GM12864 (cell line): Measurements from ENCODE around the gene TUB.

Experiments used
- DNase-seq: peaks from one replicate; pipeline ENCODE4 v3.0.0-alpha.2; 2011; ENCODE audit warnings: low read depth
- H3K4me3 ChIP-seq: 2 replicates; pipeline ENCODE4 v1.5.1; 2011; ENCODE audit warnings: mild to moderate bottlenecking, low read depth, low read length, control low read depth
- TF ChIP-seq, protein P1 (sequence below): IDR thresholded peaks from 2 replicates; pipeline ENCODE4 v1.5.1; 2011; ENCODE audit warnings: low read depth, mild to moderate bottlenecking, moderate library complexity, low read length, control low read depth, inconsistent platforms; ENCODE audit errors: missing control alignments

The TUB gene

DNA sequence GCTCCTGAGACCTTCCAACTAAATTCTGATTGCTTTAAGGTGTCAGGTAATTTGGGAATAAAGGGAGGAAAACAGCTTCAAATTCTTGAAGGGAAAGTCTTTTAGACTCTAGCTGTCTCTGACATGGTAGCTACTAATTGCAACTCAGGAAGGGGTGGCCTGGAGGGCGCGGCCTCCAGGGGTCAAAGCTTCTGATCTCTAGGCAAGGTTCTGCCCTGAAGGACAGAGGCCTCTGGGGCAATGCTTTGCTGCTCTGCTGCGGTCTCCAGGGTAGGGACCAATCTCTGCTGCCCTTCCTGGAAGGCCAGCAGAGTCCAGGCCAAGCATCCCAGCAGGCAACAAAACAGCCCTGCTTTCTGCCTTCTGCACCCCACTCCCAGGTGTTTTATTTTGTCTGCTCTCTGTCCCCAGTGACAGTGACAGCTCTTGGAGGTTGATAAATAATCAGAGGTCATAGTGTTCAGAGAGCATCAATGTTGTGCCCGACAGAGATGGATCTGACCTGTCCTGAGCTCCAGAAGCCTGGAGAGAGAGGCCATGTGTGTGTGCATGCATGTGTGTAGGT lies 1.8 kb upstream of the TUB start:
- no peak overlapping the region for H3K4me3 ChIP-seq
- TF ChIP-seq, protein P1, sequence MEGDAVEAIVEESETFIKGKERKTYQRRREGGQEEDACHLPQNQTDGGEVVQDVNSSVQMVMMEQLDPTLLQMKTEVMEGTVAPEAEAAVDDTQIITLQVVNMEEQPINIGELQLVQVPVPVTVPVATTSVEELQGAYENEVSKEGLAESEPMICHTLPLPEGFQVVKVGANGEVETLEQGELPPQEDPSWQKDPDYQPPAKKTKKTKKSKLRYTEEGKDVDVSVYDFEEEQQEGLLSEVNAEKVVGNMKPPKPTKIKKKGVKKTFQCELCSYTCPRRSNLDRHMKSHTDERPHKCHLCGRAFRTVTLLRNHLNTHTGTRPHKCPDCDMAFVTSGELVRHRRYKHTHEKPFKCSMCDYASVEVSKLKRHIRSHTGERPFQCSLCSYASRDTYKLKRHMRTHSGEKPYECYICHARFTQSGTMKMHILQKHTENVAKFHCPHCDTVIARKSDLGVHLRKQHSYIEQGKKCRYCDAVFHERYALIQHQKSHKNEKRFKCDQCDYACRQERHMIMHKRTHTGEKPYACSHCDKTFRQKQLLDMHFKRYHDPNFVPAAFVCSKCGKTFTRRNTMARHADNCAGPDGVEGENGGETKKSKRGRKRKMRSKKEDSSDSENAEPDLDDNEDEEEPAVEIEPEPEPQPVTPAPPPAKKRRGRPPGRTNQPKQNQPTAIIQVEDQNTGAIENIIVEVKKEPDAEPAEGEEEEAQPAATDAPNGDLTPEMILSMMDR, result no peak
- DNase-seq, result no peak

DNA sequence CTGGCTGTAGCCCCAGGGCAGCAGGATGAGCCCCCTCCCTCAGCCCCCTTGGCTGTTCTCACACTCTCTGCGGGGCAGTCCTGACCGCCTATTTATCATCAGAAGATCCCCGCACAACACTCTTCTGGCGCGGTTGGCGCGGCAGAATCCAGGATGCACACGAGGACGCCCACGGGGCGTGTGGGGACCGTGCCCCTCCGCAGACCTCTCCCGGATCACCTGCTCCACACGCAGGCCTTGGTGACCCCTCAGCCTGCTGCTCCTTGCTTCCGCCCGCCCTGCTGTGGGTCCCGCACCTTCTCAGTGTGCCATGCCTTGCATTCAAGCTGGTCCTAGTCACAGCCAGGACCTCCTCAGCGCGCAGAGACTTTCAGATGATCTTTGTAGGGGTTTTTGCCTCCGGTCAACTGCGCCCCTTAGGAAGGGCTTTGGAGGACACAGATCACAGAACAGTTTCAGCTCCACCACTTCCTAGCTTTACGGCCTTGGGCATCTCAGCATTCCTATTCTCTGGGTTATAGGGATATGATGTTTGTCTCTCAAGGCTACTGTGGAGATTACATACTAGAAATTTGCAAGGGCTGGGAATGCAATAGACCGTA lies 841 bp upstream of the TUB start:
- H3K4me3 ChIP-seq, result no peak overlapping the region
- TF ChIP-seq, protein P1, result no peak
- DNase-seq, result no peak

DNA sequence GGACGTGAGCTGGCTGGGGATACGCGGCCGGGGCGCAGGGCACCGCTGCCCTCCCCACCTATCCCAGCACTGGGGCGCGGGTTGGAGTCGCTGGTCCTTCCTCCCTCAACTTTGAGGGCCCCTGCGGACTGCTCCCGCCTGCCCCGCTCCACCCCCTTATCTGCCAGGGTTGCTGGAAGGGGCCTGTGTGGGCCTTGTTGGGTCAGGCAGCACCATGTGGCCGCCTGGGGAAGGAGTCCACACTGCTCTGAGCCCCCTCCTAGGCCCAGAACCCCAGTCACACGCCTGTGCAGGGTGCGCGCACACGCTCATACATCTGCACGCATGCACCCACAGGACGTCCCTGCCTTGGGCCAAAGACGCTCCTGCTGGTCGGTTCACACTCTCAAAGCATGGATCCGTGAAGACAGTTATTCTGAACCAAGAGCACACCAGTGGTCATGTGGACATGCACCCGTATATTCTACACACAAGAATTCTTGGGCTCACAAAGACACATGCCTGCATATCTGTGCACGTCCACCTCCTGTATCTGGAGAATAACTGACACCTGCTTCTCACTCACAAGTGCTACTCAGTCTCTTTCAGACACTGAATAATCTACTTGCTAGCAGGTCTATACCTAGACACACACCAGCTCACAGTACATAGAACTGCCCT lies 710 bp downstream of the TUB start:
- H3K4me3 ChIP-seq, result no peak overlapping the region
- DNase-seq, result no peak
- TF ChIP-seq, protein P1, result no peak

DNA sequence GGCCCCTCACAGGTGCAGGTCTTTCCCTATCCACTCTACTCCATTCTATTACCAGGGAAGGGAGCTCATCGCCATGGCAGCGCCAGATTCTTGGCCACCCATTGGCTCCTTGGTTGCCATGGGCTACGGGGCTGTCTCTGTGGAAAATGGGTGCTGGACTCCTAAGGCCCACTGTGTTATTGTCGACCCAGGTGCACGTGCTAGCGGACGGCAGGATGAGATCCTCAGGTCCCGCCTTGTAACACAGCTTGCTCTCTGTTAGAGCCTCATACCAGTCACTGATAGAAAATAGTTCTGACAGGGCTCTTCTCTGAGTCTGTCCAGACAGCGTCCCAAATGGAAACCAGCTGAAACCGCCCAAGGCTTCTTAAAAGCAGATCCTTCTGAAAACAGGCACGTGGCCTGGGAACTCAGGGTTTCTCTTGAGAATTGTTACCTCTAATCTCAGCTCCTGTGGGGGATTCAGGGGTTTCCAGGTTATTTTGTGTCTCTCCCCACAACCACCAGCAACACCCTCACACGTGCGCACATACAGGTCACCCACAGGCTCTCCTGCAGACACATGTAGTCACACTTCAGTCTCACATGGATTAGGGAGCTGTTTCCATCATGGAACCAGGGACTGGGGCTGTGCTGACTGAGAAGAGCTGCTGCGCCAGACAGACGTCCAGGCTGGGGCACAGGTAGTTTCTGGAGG lies 1.5 kb downstream of the TUB start:
- no peak overlapping the region for H3K4me3 ChIP-seq
- no peak for DNase-seq

DNA sequence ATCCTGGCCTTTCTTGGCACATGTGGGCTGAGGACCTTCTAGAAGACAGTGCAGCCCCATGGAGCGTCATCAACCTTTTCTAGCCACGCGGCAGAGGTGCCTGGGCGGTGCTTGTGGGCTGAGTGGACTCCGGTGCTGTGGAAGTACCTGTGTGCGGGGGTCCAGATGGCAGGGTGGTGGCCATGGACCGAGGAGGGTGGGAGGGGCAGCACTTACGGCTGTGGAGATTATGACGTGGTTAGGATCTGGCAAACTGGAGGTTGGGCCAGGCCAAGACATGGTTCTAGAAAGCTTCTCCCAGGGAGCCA lies 2.0 kb downstream of the TUB start:
- TF ChIP-seq, protein P1, result no peak
- no peak overlapping the region for H3K4me3 ChIP-seq
- DNase-seq, result no peak

More for the DNA sequence above, 1.5 kb downstream of the TUB start:
- TF ChIP-seq, protein P1, result no peak

DNA sequence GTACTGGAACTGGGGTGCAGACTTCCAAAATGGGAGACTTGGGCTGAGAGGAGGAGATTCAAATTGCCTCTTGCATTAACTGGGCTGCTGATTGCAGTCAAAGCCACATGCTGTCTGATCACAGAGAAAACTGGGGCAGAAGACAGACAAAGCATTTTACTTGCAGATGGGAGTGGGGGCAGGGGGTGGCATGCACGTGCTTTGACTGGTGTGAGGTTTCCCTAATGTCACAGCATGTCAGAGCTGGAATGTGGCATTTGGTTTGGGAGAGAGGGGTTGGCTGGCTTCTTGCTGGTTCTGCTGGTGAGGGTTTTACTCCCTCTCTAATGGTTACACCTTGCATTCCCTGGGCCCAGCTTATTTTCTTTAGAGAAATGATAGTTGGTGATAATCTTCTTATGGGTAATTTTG lies 2.9 kb downstream of the TUB start:
- no peak overlapping the region for H3K4me3 ChIP-seq
- DNase-seq, result no peak
- TF ChIP-seq, protein P1, result no peak
